ENCODE data around the gene ZMYND11.

The ZMYND11 gene

DNA sequence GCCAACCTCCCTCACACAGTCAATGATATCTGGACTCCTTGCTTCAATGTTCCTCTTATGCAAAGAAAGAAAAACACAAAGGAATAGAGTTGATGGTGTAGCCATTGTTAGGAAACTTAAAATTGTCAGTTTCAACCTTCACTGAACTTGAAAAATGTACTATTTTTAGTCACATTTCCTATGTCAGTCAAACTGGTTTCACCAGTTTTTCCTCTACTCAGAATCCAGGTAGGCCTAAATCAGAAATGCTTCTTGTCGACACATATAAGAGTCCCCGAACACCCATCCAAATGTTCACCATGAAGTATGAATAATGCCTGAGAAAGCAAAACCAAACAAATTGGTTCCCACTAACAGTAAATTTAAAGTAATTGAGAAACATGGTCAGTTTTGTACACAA is 42.4 kb upstream of the ZMYND11 start:
- DNase-seq (ENCODE audit: low read depth in 1 of 2, low spot score in 1 of 2): no peak
- TF ChIP-seq POLR2AphosphoS5 (IDR thresholded peaks at IDR 0.05; ENCODE audit: low read depth): no peak
- no peak for TF ChIP-seq SPI1 (IDR thresholded peaks at IDR 0.05; ENCODE audit: borderline replicate concordance, low read depth)
- Histone ChIP-seq H3K4me3 (replicated peaks; ENCODE audit: insufficient read depth, low read length) (no peak overlapping the region), H3K27ac (replicated peaks) (no peak overlapping the region), H3K27me3 (ENCODE audit: insufficient read depth, poor library complexity, severe bottlenecking) (no peaks in the 10 kb centered on the region)

DNA sequence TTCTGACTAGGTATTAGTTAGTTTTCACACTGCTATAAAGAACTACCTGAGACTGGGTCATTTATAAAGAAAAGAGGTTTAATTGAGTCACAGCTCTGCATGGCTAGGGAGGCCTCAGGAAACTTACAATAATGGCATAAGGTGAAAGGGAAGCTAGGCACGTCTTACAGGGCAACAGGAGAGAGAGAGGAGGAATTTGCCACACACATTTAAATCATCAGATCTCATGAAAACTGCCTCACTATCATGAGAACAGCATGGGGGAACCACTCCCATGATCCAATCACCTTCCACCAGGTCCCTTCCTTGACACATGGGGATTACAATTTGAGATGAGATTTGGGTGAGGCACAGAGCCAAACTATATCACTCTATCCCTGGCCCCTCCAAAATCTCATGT is 40.6 kb upstream of the ZMYND11 start:
- no peak for DNase-seq (ENCODE audit: low read depth in 1 of 2, low spot score in 1 of 2)
- no peak for TF ChIP-seq GABPA (IDR thresholded peaks at IDR 0.05; ENCODE audit: low read depth)
- no peak for TF ChIP-seq SPI1 (IDR thresholded peaks at IDR 0.05; ENCODE audit: borderline replicate concordance, low read depth)
- TF ChIP-seq, protein P1, sequence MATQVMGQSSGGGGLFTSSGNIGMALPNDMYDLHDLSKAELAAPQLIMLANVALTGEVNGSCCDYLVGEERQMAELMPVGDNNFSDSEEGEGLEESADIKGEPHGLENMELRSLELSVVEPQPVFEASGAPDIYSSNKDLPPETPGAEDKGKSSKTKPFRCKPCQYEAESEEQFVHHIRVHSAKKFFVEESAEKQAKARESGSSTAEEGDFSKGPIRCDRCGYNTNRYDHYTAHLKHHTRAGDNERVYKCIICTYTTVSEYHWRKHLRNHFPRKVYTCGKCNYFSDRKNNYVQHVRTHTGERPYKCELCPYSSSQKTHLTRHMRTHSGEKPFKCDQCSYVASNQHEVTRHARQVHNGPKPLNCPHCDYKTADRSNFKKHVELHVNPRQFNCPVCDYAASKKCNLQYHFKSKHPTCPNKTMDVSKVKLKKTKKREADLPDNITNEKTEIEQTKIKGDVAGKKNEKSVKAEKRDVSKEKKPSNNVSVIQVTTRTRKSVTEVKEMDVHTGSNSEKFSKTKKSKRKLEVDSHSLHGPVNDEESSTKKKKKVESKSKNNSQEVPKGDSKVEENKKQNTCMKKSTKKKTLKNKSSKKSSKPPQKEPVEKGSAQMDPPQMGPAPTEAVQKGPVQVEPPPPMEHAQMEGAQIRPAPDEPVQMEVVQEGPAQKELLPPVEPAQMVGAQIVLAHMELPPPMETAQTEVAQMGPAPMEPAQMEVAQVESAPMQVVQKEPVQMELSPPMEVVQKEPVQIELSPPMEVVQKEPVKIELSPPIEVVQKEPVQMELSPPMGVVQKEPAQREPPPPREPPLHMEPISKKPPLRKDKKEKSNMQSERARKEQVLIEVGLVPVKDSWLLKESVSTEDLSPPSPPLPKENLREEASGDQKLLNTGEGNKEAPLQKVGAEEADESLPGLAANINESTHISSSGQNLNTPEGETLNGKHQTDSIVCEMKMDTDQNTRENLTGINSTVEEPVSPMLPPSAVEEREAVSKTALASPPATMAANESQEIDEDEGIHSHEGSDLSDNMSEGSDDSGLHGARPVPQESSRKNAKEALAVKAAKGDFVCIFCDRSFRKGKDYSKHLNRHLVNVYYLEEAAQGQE (IDR thresholded peaks at IDR 0.05; ENCODE audit: insufficient replicate concordance, low read depth): no peak
- TF ChIP-seq, protein P2, sequence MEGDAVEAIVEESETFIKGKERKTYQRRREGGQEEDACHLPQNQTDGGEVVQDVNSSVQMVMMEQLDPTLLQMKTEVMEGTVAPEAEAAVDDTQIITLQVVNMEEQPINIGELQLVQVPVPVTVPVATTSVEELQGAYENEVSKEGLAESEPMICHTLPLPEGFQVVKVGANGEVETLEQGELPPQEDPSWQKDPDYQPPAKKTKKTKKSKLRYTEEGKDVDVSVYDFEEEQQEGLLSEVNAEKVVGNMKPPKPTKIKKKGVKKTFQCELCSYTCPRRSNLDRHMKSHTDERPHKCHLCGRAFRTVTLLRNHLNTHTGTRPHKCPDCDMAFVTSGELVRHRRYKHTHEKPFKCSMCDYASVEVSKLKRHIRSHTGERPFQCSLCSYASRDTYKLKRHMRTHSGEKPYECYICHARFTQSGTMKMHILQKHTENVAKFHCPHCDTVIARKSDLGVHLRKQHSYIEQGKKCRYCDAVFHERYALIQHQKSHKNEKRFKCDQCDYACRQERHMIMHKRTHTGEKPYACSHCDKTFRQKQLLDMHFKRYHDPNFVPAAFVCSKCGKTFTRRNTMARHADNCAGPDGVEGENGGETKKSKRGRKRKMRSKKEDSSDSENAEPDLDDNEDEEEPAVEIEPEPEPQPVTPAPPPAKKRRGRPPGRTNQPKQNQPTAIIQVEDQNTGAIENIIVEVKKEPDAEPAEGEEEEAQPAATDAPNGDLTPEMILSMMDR (IDR thresholded peaks at IDR 0.05; ENCODE audit: insufficient read depth, low read length): no peak
- no peaks in the 10 kb centered on the region for H3K27me3 ChIP-seq (ENCODE audit: insufficient read depth, poor library complexity, severe bottlenecking)
- no peak overlapping the region for H3K27ac ChIP-seq (replicated peaks)
- no peak overlapping the region for H3K4me3 ChIP-seq (replicated peaks; ENCODE audit: insufficient read depth, low read length)

DNA sequence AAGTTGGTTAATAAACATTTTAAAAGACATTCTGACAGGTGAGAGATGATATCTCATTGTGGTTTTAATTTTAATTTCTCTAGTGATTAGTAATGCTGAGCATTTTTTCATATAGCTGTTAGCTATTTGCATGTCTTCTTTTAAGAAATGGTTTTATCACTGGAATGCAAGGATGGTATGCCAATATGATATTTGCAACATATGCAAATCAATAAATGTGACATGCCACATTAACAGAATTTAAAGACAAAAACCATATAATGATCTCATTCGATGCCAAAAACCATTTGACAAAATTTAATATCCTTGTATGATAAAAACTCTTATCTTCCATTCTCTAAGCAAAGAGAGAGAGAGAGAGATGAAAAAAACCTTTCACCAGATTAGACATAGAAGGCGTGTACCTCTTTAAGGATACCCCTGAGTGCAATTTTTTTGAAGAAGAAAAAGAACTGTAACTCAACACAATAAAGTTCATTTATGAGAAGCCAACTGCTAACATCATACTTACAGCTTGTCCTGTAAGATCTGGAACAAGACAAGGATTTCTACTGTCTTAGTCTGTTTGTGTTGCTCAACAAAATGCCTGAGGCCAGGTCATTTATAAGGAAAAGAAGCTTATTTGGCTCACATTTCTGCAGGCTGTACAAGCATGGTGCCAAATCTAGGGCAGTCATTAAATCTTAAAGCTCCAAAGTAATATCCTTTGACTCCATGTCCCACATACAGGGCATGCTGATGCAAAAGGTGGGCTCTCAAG is 39.7 kb upstream of the ZMYND11 start:
- DNase-seq (ENCODE audit: low read depth in 1 of 2, low spot score in 1 of 2): no peak
- TF ChIP-seq, protein P2 (IDR thresholded peaks at IDR 0.05; ENCODE audit: insufficient read depth, low read length): no peak
- TF ChIP-seq GABPA (IDR thresholded peaks at IDR 0.05; ENCODE audit: low read depth) (no peak), SPI1 (IDR thresholded peaks at IDR 0.05; ENCODE audit: borderline replicate concordance, low read depth) (no peak), POLR2AphosphoS5 (IDR thresholded peaks at IDR 0.05; ENCODE audit: low read depth) (no peak)
- TF ChIP-seq, protein P1 (IDR thresholded peaks at IDR 0.05; ENCODE audit: insufficient replicate concordance, low read depth): no peak
- no peak overlapping the region for H3K27ac ChIP-seq (replicated peaks)
- no peaks in the 10 kb centered on the region for H3K27me3 ChIP-seq (ENCODE audit: insufficient read depth, poor library complexity, severe bottlenecking)
- no peak overlapping the region for H3K4me3 ChIP-seq (replicated peaks; ENCODE audit: insufficient read depth, low read length)

DNA sequence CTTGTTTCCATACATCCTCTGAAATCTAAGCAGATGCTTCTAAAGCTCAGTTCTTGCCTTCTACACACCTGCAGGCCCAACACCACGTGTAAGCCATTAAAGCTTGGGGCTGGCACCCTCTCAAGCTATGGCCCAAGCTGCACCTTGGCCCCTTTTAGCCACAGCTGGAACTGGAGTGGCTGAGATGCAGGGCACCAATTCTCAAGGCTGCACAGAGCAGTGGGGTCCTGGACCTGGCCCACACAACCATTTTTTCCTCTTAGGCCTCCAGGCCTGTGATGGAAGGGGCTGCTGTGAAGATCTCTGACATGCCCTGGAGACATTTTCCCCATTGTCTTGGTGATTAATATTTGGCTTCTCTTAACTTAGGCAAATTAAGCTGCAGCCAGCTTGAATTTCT is 38.8 kb upstream of the ZMYND11 start:
- Histone ChIP-seq H3K27me3 (ENCODE audit: insufficient read depth, poor library complexity, severe bottlenecking) (no peaks in the 10 kb centered on the region), H3K27ac (replicated peaks) (no peak overlapping the region), H3K4me3 (replicated peaks; ENCODE audit: insufficient read depth, low read length) (no peak overlapping the region)
- no peak for TF ChIP-seq GABPA (IDR thresholded peaks at IDR 0.05; ENCODE audit: low read depth)
- TF ChIP-seq POLR2AphosphoS5 (IDR thresholded peaks at IDR 0.05; ENCODE audit: low read depth): no peak
- TF ChIP-seq, protein P2 (IDR thresholded peaks at IDR 0.05; ENCODE audit: insufficient read depth, low read length): no peak
- TF ChIP-seq, protein P1 (IDR thresholded peaks at IDR 0.05; ENCODE audit: insufficient replicate concordance, low read depth): no peak
- no peak for TF ChIP-seq SPI1 (IDR thresholded peaks at IDR 0.05; ENCODE audit: borderline replicate concordance, low read depth)
- no peak for DNase-seq (ENCODE audit: low read depth in 1 of 2, low spot score in 1 of 2)

All from HL-60 (cell line).